Mesendoderm (in vitro differentiated cells): Measurements from ENCODE around the gene TRIM8.

Experiments
- DNase-seq: peaks from one replicate; pipeline ENCODE4 v3.0.0; 2013
- H2AK5ac ChIP-seq: 2 replicates; pipeline ENCODE4 v1.6.1; 2013; ENCODE audit warnings: low read length, inconsistent platforms
- H2BK120ac ChIP-seq: 2 replicates; pipeline ENCODE4 v1.6.1; 2013; ENCODE audit warnings: low read depth, mild to moderate bottlenecking, low read length, moderate library complexity, mixed read lengths
- H2BK15ac ChIP-seq: replicated peaks from 2 replicates; pipeline ENCODE4 v1.6.1; 2013; ENCODE audit warnings: low read depth, mild to moderate bottlenecking, moderate library complexity
- H2BK5ac ChIP-seq: 2 replicates; pipeline ENCODE4 v1.6.1; 2013; ENCODE audit warnings: low read length, inconsistent platforms
- H3K18ac ChIP-seq: 2 replicates; pipeline ENCODE4 v1.6.1; 2013; ENCODE audit warnings: mild to moderate bottlenecking, low read length, mixed read lengths
- H3K23ac ChIP-seq: one replicate; pipeline ENCODE4 v1.6.1; 2013; ENCODE audit warnings: low read length
- H3K27ac ChIP-seq: 2 replicates; pipeline ENCODE4 v1.5.1; 2013; ENCODE audit warnings: low read depth, mild to moderate bottlenecking, inconsistent platforms, low read length, moderate library complexity
- H3K27me3 ChIP-seq: 2 replicates; pipeline ENCODE4 v1.6.1; 2013; ENCODE audit warnings: low read length, control low read depth, mild to moderate bottlenecking, inconsistent platforms; ENCODE audit not compliant: insufficient read depth, poor library complexity
- H3K36me3 ChIP-seq: 2 replicates; pipeline ENCODE4 v1.6.1; 2013; ENCODE audit warnings: low read length, inconsistent platforms; ENCODE audit not compliant: control insufficient read depth, insufficient read depth
- H3K4ac ChIP-seq: one replicate; pipeline ENCODE4 v1.6.1; 2013; ENCODE audit warnings: low read depth, mild to moderate bottlenecking, low read length, moderate library complexity
- H3K4me1 ChIP-seq: 2 replicates; pipeline ENCODE4 v1.6.1; 2013; ENCODE audit warnings: low read depth, low read length, inconsistent platforms; ENCODE audit not compliant: control insufficient read depth
- H3K4me2 ChIP-seq: 2 replicates; pipeline ENCODE4 v1.6.1; 2013; ENCODE audit warnings: low read length
- H3K4me3 ChIP-seq: 2 replicates; pipeline ENCODE4 v1.5.1; 2013; ENCODE audit warnings: mild to moderate bottlenecking, low read length
- H3K56ac ChIP-seq: one replicate; pipeline ENCODE4 v1.6.1; 2013; ENCODE audit warnings: low read length
- H3K79me1 ChIP-seq: 2 replicates; pipeline ENCODE4 v1.6.1; 2013; ENCODE audit warnings: low read length, inconsistent platforms
- H3K79me2 ChIP-seq: 2 replicates; pipeline ENCODE4 v1.6.1; 2013; ENCODE audit warnings: mild to moderate bottlenecking, low read length; ENCODE audit not compliant: control insufficient read depth, insufficient read depth
- H3K9ac ChIP-seq: 2 replicates; pipeline ENCODE4 v1.6.1; 2013; ENCODE audit warnings: low read length, inconsistent platforms
- H4K5ac ChIP-seq: one replicate; pipeline ENCODE4 v1.6.1; 2013; ENCODE audit warnings: low read length
- H4K8ac ChIP-seq: one replicate; pipeline ENCODE4 v1.6.1; 2013; ENCODE audit warnings: low read depth, mild to moderate bottlenecking, control low read depth, low read length, moderate library complexity
- WGBS: extraction: QIAGEN DNeasy Blood & Tissue Kit; methylation state at CpG from one replicate; pipeline ENCODE4 v1.1.7; 2013; ENCODE audit warnings: low lambda C conversion rate, missing lambda C conversion rate; ENCODE audit not compliant: insufficient coverage; ENCODE audit errors: extremely low coverage; 5-methylcytosine and 5-hydroxymethylcytosine counted together

The TRIM8 gene

GRCh38 chr10:102603946-102604345 is 40.3 kb upstream of the TRIM8 start:
- H2BK120ac ChIP-seq, result no peak overlapping the region
- H3K4me3 ChIP-seq, result no peak overlapping the region
- H3K9ac ChIP-seq, result no peak overlapping the region
- no peak overlapping the region for H3K56ac ChIP-seq
- H3K4ac ChIP-seq, result no peak overlapping the region
- H3K27me3 ChIP-seq, result no peaks in the 10 kb centered on the region
- no peak overlapping the region for H4K5ac ChIP-seq
- H3K79me1 ChIP-seq, result no peaks in the 10 kb centered on the region
- DNase-seq, result no peak
- H3K18ac ChIP-seq, result no peak overlapping the region
- H2BK15ac ChIP-seq, result no peak overlapping the region
- no peak overlapping the region for H3K27ac ChIP-seq
- H3K79me2 ChIP-seq, result no peaks in the 10 kb centered on the region
- no peaks in the 10 kb centered on the region for H3K36me3 ChIP-seq
- H2BK5ac ChIP-seq, result no peak overlapping the region
- no peak overlapping the region for H3K23ac ChIP-seq
- no peak overlapping the region for H3K4me2 ChIP-seq
- H4K8ac ChIP-seq, result no peak overlapping the region
- no peak overlapping the region for H2AK5ac ChIP-seq
- no peaks in the 10 kb centered on the region for H3K4me1 ChIP-seq
- no CpG with 5 or more reads among the region's 7 CpGs for WGBS

DNA sequence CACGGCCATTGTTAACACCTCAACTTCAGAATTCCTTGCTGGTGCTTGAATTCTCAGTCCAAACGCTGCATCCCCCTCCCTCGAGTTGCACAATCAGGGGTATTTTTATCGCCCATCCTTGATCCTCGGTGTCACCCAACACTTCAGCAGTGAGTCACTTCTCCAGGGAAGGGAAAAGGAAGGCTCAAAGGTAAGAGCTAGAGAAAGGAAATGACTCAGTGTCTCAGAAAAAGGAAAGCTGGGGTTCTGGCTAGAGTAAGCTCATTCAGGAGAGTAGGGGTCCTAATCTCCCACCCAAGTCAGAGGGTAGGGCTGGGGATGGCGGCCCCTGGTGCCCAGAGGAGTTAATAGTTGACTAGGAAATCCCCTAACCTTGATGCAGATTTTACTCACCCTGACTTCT is 39.8 kb upstream of the TRIM8 start:
- Histone ChIP-seq H3K4ac (no peak overlapping the region), H3K4me2 (no peak overlapping the region), H2BK120ac (no peak overlapping the region), H3K56ac (no peak overlapping the region), H3K18ac (no peak overlapping the region), H3K4me3 (no peak overlapping the region), H2BK5ac (no peak overlapping the region), H2BK15ac (no peak overlapping the region), H4K8ac (no peak overlapping the region), H3K27ac (no peak overlapping the region), H3K9ac (no peak overlapping the region), H3K79me1 (no peaks in the 10 kb centered on the region), H3K79me2 (no peaks in the 10 kb centered on the region), H3K23ac (no peak overlapping the region), H3K27me3 (no peaks in the 10 kb centered on the region), H3K4me1 (no peaks in the 10 kb centered on the region), H4K5ac (no peak overlapping the region), H2AK5ac (no peak overlapping the region), H3K36me3 (no peaks in the 10 kb centered on the region)
- no CpG with 5 or more reads among the region's 6 CpGs for WGBS
- DNase-seq, result peak; percentile 86

DNA sequence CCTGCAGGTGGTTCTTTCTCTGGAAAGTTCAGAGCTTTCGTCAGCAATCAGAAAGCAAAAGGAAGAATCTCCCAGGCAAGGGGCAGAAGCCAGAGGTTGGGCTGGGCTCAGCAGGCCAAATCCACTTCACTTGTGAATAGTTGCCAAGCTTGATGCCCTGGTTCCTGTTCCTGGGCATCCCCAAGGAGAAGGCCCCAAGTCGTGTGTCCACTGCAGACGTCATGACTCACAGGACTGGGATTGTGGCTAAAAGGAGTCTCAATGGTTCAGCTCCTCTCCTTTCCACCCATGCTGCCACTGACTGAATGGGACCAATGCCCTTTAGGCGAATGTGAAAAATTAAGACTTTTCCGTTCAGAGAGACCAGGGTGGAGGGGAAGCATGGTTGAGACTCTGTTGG is 38.6 kb upstream of the TRIM8 start:
- Histone ChIP-seq H2BK5ac (no peak overlapping the region), H4K8ac (no peak overlapping the region), H3K79me1 (no peaks in the 10 kb centered on the region), H3K4me1 (no peaks in the 10 kb centered on the region), H3K9ac (no peak overlapping the region), H3K27ac (no peak overlapping the region), H3K79me2 (no peaks in the 10 kb centered on the region), H3K4ac (no peak overlapping the region), H3K27me3 (no peaks in the 10 kb centered on the region), H3K4me2 (no peak overlapping the region), H2BK15ac (no peak overlapping the region), H2BK120ac (no peak overlapping the region), H3K4me3 (no peak overlapping the region), H3K36me3 (no peaks in the 10 kb centered on the region), H3K23ac (no peak overlapping the region), H2AK5ac (no peak overlapping the region), H3K18ac (no peak overlapping the region), H4K5ac (no peak overlapping the region), H3K56ac (no peak overlapping the region)
- no CpG with 5 or more reads among the region's 5 CpGs for WGBS
- DNase-seq, result no peak

DNA sequence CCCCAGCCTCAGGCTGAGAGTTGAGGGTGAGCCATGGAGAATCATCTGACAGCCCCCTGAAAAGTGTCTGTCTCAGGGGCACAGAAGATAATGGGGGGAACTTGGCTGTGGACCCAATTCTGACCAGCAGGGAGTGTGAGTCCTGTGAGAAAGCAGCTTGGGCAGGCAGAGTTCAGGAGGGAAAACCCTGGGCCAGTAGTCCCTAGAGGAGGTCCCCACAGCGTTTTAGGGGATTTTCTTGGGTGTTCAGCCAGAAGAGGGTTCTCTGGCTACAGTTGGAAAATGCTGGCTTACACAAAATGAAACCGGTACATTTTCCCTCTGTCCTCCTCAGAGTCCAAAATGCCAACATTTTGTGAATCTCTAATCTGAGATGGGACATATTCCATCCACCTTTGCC is 35.8 kb upstream of the TRIM8 start:
- no peak overlapping the region for H4K5ac ChIP-seq
- no peak overlapping the region for H3K9ac ChIP-seq
- no peaks in the 10 kb centered on the region for H3K79me1 ChIP-seq
- WGBS, result no CpG with 5 or more reads among the region's 2 CpGs
- no peaks in the 10 kb centered on the region for H3K79me2 ChIP-seq
- H3K23ac ChIP-seq, result no peak overlapping the region
- DNase-seq, result no peak
- H2BK15ac ChIP-seq, result no peak overlapping the region
- no peak overlapping the region for H3K4ac ChIP-seq
- H2AK5ac ChIP-seq, result no peak overlapping the region
- H3K27ac ChIP-seq, result no peak overlapping the region
- H3K18ac ChIP-seq, result no peak overlapping the region
- H2BK120ac ChIP-seq, result no peak overlapping the region
- H3K36me3 ChIP-seq, result no peaks in the 10 kb centered on the region
- no peaks in the 10 kb centered on the region for H3K4me1 ChIP-seq
- H3K56ac ChIP-seq, result no peak overlapping the region
- no peak overlapping the region for H4K8ac ChIP-seq
- H3K4me3 ChIP-seq, result no peak overlapping the region
- no peak overlapping the region for H3K4me2 ChIP-seq
- H3K27me3 ChIP-seq, result no peaks in the 10 kb centered on the region
- H2BK5ac ChIP-seq, result no peak overlapping the region

GRCh38 chr10:102610441-102610887 is 33.8 kb upstream of the TRIM8 start:
- Histone ChIP-seq H3K4ac (no peak overlapping the region), H3K9ac (no peak overlapping the region), H2BK5ac (no peak overlapping the region), H3K4me1 (peaks cover 1% of the 10 kb centered on the region), H3K4me3 (no peak overlapping the region), H3K27me3 (no peaks in the 10 kb centered on the region), H3K36me3 (no peaks in the 10 kb centered on the region), H3K79me2 (no peaks in the 10 kb centered on the region), H2BK15ac (no peak overlapping the region), H3K4me2 (no peak overlapping the region), H3K18ac (no peak overlapping the region), H2BK120ac (no peak overlapping the region), H3K27ac (no peak overlapping the region), H2AK5ac (no peak overlapping the region), H4K8ac (no peak overlapping the region), H3K56ac (no peak overlapping the region), H3K23ac (no peak overlapping the region), H4K5ac (no peak overlapping the region), H3K79me1 (no peaks in the 10 kb centered on the region)
- no peak for DNase-seq
- no CpG with 5 or more reads among the region's 10 CpGs for WGBS

- Histone ChIP-seq H4K8ac (no peak overlapping the region), H3K4ac (no peak overlapping the region), H3K18ac (no peak overlapping the region), H3K79me1 (no peaks in the 10 kb centered on the region), H3K79me2 (no peaks in the 10 kb centered on the region), H3K9ac (no peak overlapping the region), H3K4me1 (peaks cover 1% of the 10 kb centered on the region), H3K36me3 (no peaks in the 10 kb centered on the region), H2AK5ac (no peak overlapping the region), H3K27me3 (no peaks in the 10 kb centered on the region), H2BK5ac (no peak overlapping the region), H4K5ac (no peak overlapping the region), H3K4me2 (no peak overlapping the region), H3K4me3 (no peak overlapping the region), H2BK15ac (no peak overlapping the region), H2BK120ac (no peak overlapping the region), H3K27ac (no peak overlapping the region), H3K23ac (no peak overlapping the region), H3K56ac (no peak overlapping the region)
- no CpG with 5 or more reads among the region's 4 CpGs for WGBS
- DNase-seq, result no peak
These were observed 32.7 kb upstream of the TRIM8 start for GRCh38 chr10:102611514-102612087.
